GM23248 (cell line): Measurements from ENCODE around the gene DENND6A.

Experiments used
- EZH2 ChIP-seq: fragments of 200-600 bp; sonication (generic); IDR thresholded peaks from 2 replicates; pipeline ENCODE4 v1.6.1; 2018; ENCODE audit warnings: antibody characterized with exemption, mild to moderate bottlenecking; ENCODE audit not compliant: insufficient read depth, poor library complexity, severe bottlenecking
- EZH2phosphoT487 ChIP-seq: fragments of 200-600 bp; sonication (generic); IDR thresholded peaks from 2 replicates; pipeline ENCODE4 v1.6.1; 2018; ENCODE audit warnings: antibody characterized with exemption, moderate library complexity, mild to moderate bottlenecking, low read depth; ENCODE audit not compliant: insufficient read depth

DNA sequence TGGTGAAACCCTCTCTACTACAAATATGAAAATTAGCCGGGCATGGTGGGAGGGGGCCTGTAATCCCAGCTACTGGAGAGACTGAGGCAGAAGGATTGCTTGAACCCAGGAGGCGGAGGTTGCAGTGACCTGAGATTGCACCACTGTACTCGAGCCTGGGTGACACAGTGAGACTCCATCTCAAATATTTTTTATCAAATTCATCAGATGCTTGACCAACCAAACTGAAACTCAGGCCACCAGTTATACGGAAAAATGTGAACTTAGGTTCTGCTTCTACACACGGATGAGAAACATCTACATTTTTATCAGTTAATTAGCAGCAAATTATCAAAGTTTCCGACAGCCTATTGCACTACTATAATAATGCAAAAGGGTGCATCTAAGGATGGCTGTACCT is 100.6 kb downstream of the DENND6A start:
- TF ChIP-seq EZH2phosphoT487 (no peak), EZH2 (no peak)
